ENCODE data around the gene DYDC1. TPM values are rescaled to one million over a fixed set of nuclear protein-coding genes. Genes with fewer than 3 reads are reported as not detected.

The DYDC1 gene
- total RNA-seq: not detected in 2 replicates

GRCh38 chr10:80356563-80356988 is at the start of gene DYDC1, which contains the start of gene DYDC2:
Gene DYDC1 (minus strand): TSS chr10:80356755. CDS start chr10:80352601, 4,154 bp downstream.
Gene DYDC2 (plus strand): TSS chr10:80356781. CDS start chr10:80362444, 5,663 bp downstream.

GRCh38 chr10:80289451-80290287 is 66.9 kb downstream of the DYDC1 start, which contains the start of gene MAT1A:
Gene MAT1A (minus strand): TSS chr10:80289658. CDS start chr10:80289423, 235 bp downstream.

Other genes starting within 250 kb of the DYDC1 start
- 3.3 and 3.9 TPM in 2 replicates for gene PLAC9, start 224.0 kb downstream of the DYDC1 start, total RNA-seq
- gene ANXA11, start 151.2 kb downstream of the DYDC1 start, total RNA-seq: 27.2 and 39.8 TPM in 2 replicates
- not detected in 2 replicates for gene MAT1A, start 67.1 kb downstream of the DYDC1 start, total RNA-seq
- not detected in 2 replicates for gene DYDC2, start within 50 bp of the DYDC1 start, total RNA-seq
- gene PRXL2A, start 51.8 kb upstream of the DYDC1 start, total RNA-seq: 78.3 and 83.8 TPM in 2 replicates
- 67.5 and 89.7 TPM in 2 replicates for gene TSPAN14, start 97.6 kb upstream of the DYDC1 start, total RNA-seq
- gene SH2D4B, start 181.1 kb upstream of the DYDC1 start, total RNA-seq: 0.09 TPM in 2 replicates